ENCODE measurements around the gene ZCWPW1. TPM values are rescaled to one million over a fixed set of nuclear protein-coding genes. Genes with fewer than 3 reads are reported as not detected.

The ZCWPW1 gene
- total and polyA plus RNA-seq, 2 of the 13 experiments (the other 11 are each of a cell fraction or from before 2014, with no cell fraction given) = 2.4 to 2.5 TPM

DNA sequence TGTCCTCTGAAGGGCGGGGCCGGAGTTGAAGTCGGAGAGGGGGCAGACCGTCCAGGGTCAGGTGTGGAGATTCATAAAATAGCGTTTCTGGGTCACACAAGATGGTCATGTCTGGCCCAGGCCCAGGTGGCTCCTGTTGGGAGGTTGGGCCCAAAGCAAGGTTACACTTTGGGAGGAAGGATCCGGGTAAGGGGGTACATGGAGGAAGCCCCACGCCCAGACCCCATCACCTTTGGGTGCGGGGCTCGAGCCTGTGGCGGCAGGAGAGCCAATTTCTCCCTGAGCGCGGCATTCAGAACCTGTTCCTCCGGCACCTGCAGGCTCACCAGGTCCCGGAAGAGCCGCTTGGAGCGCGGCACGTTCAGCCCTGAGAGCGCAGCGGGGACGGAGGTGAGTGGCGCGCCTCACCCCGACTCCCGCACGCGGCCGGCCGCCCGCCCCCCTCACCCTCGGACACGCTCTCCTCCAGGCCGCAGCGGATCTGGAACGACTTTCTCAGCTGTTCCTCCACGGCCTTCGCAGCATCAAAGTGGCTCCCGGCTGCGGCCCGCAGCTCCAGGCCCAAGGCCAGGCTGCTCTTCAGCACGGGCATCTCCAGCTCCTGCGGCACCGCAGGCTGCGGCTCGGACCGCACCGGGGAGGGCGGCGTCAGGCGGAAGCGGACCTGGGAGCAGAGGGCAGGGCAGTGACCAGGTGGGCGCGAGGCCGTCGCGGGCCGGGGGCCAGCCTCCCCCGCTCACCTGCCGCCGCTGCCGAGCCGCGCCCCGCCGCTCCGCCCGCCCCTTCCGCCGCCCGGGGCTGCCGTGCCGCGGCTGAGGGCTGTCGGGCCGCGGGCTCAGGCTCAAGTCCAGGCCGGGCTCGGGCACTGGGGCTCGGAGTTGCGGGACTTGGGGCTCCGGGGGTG, 7.2 kb upstream of the ZCWPW1 start (continued):
- TF ChIP-seq, protein P1, sequence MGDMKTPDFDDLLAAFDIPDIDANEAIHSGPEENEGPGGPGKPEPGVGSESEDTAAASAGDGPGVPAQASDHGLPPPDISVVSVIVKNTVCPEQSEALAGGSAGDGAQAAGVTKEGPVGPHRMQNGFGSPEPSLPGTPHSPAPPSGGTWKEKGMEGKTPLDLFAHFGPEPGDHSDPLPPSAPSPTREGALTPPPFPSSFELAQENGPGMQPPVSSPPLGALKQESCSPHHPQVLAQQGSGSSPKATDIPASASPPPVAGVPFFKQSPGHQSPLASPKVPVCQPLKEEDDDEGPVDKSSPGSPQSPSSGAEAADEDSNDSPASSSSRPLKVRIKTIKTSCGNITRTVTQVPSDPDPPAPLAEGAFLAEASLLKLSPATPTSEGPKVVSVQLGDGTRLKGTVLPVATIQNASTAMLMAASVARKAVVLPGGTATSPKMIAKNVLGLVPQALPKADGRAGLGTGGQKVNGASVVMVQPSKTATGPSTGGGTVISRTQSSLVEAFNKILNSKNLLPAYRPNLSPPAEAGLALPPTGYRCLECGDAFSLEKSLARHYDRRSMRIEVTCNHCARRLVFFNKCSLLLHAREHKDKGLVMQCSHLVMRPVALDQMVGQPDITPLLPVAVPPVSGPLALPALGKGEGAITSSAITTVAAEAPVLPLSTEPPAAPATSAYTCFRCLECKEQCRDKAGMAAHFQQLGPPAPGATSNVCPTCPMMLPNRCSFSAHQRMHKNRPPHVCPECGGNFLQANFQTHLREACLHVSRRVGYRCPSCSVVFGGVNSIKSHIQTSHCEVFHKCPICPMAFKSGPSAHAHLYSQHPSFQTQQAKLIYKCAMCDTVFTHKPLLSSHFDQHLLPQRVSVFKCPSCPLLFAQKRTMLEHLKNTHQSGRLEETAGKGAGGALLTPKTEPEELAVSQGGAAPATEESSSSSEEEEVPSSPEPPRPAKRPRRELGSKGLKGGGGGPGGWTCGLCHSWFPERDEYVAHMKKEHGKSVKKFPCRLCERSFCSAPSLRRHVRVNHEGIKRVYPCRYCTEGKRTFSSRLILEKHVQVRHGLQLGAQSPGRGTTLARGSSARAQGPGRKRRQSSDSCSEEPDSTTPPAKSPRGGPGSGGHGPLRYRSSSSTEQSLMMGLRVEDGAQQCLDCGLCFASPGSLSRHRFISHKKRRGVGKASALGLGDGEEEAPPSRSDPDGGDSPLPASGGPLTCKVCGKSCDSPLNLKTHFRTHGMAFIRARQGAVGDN (CRISPR knock-in tag; IDR thresholded peaks at IDR 0.05) = peak; percentile 84
- peak; percentile 69; the same call in 1 of the 2 replicates for TF ChIP-seq ZNF354B (CRISPR knock-in tag; IDR thresholded peaks at IDR 0.05)
- peak; percentile 96 for TF ChIP-seq TMF1 (CRISPR knock-in tag; IDR thresholded peaks at IDR 0.05; ENCODE audit: low read depth)
- 0 out of 2 replicates have a peak, but pooled peaks have one; percentile 38 for TF ChIP-seq ZFP37 (CRISPR knock-in tag; IDR thresholded peaks at IDR 0.05; ENCODE audit: borderline replicate concordance)
- no peak for TF ChIP-seq KLF15 (CRISPR knock-in tag; IDR thresholded peaks at IDR 0.05; ENCODE audit: borderline replicate concordance)
- peak; percentile 34; the same call in 1 of the 2 replicates for TF ChIP-seq ZNF792 (CRISPR knock-in tag; IDR thresholded peaks at IDR 0.05)
- 0 out of 2 replicates have a peak, but pooled peaks have one; percentile 46 for TF ChIP-seq HOXD1 (CRISPR knock-in tag; IDR thresholded peaks at IDR 0.05)
- TF ChIP-seq JUND (CRISPR knock-in tag; IDR thresholded peaks at IDR 0.05) = peak; percentile 37; the same call in 1 of the 2 replicates
- 0 out of 2 replicates have a peak, but pooled peaks have one; percentile 17 for TF ChIP-seq ZNF879 (CRISPR knock-in tag; IDR thresholded peaks at IDR 0.05)
- TF ChIP-seq ZNF564 (CRISPR knock-in tag; IDR thresholded peaks at IDR 0.05) = peak; percentile 62; the same call in 1 of the 2 replicates
- peak; percentile 2 for TF ChIP-seq SAP130 (CRISPR knock-in tag; IDR thresholded peaks at IDR 0.05; ENCODE audit: low read depth)
- no peak for TF ChIP-seq MLLT10 (CRISPR knock-in tag; IDR thresholded peaks at IDR 0.05)
- TF ChIP-seq ATRX (CRISPR knock-in tag; IDR thresholded peaks at IDR 0.05; ENCODE audit: borderline replicate concordance) = no peak
- no peak for TF ChIP-seq ZFP1 (CRISPR knock-in tag; IDR thresholded peaks at IDR 0.05)
- TF ChIP-seq BORCS8-MEF2B (CRISPR knock-in tag; IDR thresholded peaks at IDR 0.05) = peak; percentile 16
- peak; percentile 66; the same call in 1 of the 2 replicates for TF ChIP-seq NKX3-1 (CRISPR knock-in tag; IDR thresholded peaks at IDR 0.05)
- peak; percentile 23; the same call in 1 of the 2 replicates for TF ChIP-seq MED1 (CRISPR knock-in tag; IDR thresholded peaks at IDR 0.05)
- TF ChIP-seq SALL2 (CRISPR knock-in tag; IDR thresholded peaks at IDR 0.05) = no peak
- TF ChIP-seq ZC3H4 (CRISPR knock-in tag; IDR thresholded peaks at IDR 0.05; ENCODE audit: borderline replicate concordance) = peak; percentile 31; the same call in 1 of the 2 replicates
- TF ChIP-seq, protein P2, sequence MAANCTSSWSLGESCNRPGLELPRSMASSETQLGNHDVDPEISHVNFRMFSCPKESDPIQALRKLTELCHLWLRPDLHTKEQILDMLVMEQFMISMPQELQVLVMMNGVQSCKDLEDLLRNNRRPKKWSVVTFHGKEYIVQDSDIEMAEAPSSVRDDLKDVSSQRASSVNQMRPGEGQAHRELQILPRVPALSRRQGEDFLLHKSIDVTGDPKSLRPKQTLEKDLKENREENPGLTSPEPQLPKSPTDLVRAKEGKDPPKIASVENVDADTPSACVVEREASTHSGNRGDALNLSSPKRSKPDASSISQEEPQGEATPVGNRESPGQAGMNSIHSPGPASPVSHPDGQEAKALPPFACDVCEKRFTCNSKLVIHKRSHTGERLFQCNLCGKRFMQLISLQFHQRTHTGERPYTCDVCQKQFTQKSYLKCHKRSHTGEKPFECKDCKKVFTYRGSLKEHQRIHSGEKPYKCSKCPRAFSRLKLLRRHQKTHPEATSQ (CRISPR knock-in tag; IDR thresholded peaks at IDR 0.05; ENCODE audit: borderline replicate concordance) = peak; percentile 72; the same call in 1 of the 2 replicates
- TF ChIP-seq FOSL1 (CRISPR knock-in tag; IDR thresholded peaks at IDR 0.05; ENCODE audit: borderline replicate concordance) = no peak
- peak; percentile 58; the same call in 1 of the 2 replicates for TF ChIP-seq IRX3 (CRISPR knock-in tag; IDR thresholded peaks at IDR 0.05; ENCODE audit: borderline replicate concordance, low read depth)
- 0 out of 2 replicates have a peak, but pooled peaks have one; percentile 29 for TF ChIP-seq ZBTB20 (CRISPR knock-in tag; IDR thresholded peaks at IDR 0.05; ENCODE audit: borderline replicate concordance, low read depth)
- TF ChIP-seq HNRNPL (IDR thresholded peaks at IDR 0.05; ENCODE audit: low read depth, low read length) = 0 out of 2 replicates have a peak, but pooled peaks have one; percentile 47
- TF ChIP-seq MXD4 (CRISPR knock-in tag; IDR thresholded peaks at IDR 0.05) = no peak
- TF ChIP-seq U2AF1 (optimal IDR thresholded peaks at IDR 0.05; ENCODE audit: low read depth, low read length) = peak; percentile 44

All from HepG2 (cell line).